Osteocyte (in vitro differentiated cells): ENCODE results near the gene RASD1. TPM values are rescaled to one million over a fixed set of nuclear protein-coding genes. Genes with fewer than 3 reads are reported as not detected.
A peak's percentile ranks its signal among the peaks of the same experiment; 100 is the strongest.

Experiments used
- DNase-seq: peaks from one replicate; pipeline ENCODE4 v3.0.0; 2021; ENCODE audit warnings: mixed read lengths; ENCODE audit not compliant: unreplicated experiment; ENCODE audit errors: extremely low spot score
- H3K27ac Mint-ChIP-seq: one replicate; pipeline ENCODE4 v1.8.0; 2021; ENCODE audit warnings: mild to moderate bottlenecking, mixed read lengths; ENCODE audit not compliant: unreplicated experiment
- H3K27me3 Mint-ChIP-seq: one replicate; pipeline ENCODE4 v1.8.0; 2021; ENCODE audit warnings: mixed read lengths; ENCODE audit not compliant: unreplicated experiment
- H3K36me3 Mint-ChIP-seq: one replicate; pipeline ENCODE4 v1.8.0; 2021; ENCODE audit warnings: mixed read lengths; ENCODE audit not compliant: unreplicated experiment
- H3K4me1 Mint-ChIP-seq: one replicate; pipeline ENCODE4 v1.8.0; 2021; ENCODE audit warnings: mixed read lengths; ENCODE audit not compliant: unreplicated experiment
- H3K4me3 Mint-ChIP-seq: one replicate; pipeline ENCODE4 v1.8.0; 2021; ENCODE audit warnings: mild to moderate bottlenecking, moderate library complexity, mixed read lengths; ENCODE audit not compliant: unreplicated experiment
- H3K9me3 Mint-ChIP-seq: one replicate; pipeline ENCODE4 v1.8.0; 2021; ENCODE audit warnings: mixed read lengths; ENCODE audit not compliant: unreplicated experiment
- CTCF ChIP-seq: fragments of 200-600 bp; sonication (generic); IDR thresholded peaks from 2 replicates; pipeline ENCODE4 v1.5.0; 2021; ENCODE audit warnings: antibody characterized with exemption, mild to moderate bottlenecking, moderate library complexity
- long read RNA-seq: library from polyadenylated mRNA; unstranded; transcript quantifications from one replicate; pipeline ENCODE4 v2.0.0, GENCODE V29; 2021
- total RNA-seq: library from RNA; stranded (reverse); gene quantifications from 2 replicates; pipeline ENCODE4 v1.2.1, GENCODE V29; 2021

The RASD1 gene
- total RNA-seq = 1.2 and 1.6 TPM in 2 replicates
- long read RNA-seq = 0 reads

DNA sequence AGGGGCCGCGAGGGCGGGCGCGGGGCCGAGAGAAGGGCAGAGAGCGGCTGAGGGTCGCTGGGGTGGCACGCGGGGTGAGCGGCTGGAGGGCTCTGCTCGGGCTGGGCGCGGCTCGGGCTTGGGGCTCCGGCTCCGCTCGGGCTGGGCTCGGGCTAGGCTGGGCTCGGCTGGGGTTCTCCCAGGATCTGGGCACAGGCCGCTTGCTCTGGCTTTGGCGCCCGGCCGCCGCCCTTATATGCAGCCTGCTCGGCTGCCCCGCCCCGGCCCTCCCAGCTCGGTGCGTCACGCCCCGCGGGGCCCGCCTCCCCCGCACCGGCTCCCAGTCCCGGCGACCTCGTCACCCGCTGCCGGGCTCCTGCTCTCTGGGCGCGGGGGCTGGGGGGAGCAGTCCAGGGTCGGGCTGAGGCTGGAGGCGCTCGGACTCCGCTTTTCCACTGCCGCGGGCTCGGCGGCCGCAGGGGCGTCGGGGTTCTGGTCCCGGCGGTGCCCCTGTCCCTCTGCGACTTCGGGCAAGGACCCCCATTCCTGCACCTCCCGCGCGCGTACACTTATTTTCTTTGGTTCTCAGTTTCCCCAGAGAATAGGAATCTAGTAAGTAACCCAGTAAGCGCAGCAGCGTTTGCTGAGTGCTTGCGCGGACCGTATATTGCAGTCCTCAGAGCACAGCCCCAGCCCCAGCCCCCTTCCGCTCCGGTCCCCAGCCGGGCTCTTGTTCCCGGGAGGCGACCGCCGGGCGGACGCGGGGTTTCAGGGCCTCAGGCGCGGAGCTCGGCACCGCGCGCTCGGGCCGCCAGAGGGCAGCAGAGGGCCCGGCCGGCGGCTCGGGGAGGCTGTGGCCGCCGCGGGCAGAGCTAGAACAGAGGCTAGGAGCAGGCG, at the start of gene RASD1:
TSS of gene RASD1 (minus strand) at position 207 of the 876 bp plus-strand sequence. CDS start 214 bp downstream, outside the sequence.
- peak; percentile 98 for TF ChIP-seq CTCF
- no peak within 1 kb of the TSS for H3K27ac Mint-ChIP-seq
- peak; percentile 95 for DNase-seq
- peak within 1 kb of the TSS; percentile 66 for H3K4me3 Mint-ChIP-seq
- H3K36me3 Mint-ChIP-seq = peaks cover 10% of the 10 kb centered on the region
- no peaks in the 10 kb centered on the region for H3K9me3 Mint-ChIP-seq
- peaks cover 15% of the 10 kb centered on the region for H3K4me1 Mint-ChIP-seq
- peaks cover 3% of the 10 kb centered on the region for H3K27me3 Mint-ChIP-seq

DNA sequence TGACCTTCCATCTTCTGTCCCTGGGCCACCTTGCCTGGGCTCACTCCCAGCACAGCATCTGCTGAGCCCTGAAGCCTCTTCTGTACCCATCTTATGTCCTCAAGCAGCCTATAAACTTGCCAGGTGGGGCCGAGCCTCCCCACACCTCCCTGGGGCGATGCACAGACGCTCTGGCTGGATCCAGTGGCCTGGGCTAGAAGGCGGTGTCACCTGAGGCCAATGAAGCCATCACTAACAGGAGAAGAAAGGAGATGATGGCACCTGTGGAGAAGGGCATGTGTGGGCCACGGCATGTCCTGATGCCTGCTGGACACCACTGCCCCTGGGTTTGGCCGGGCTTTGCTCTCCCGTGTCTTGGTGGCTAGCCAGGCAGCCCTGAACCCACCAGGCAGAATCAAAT, 49.8 kb upstream of the RASD1 start:
- no peak for TF ChIP-seq CTCF
- no peaks in the 10 kb centered on the region for H3K36me3 Mint-ChIP-seq
- H3K27me3 Mint-ChIP-seq = no peaks in the 10 kb centered on the region
- no peak overlapping the region for H3K27ac Mint-ChIP-seq
- H3K4me1 Mint-ChIP-seq = peaks cover 11% of the 10 kb centered on the region
- DNase-seq = no peak
- no peaks in the 10 kb centered on the region for H3K9me3 Mint-ChIP-seq
- H3K4me3 Mint-ChIP-seq = no peak overlapping the region

DNA sequence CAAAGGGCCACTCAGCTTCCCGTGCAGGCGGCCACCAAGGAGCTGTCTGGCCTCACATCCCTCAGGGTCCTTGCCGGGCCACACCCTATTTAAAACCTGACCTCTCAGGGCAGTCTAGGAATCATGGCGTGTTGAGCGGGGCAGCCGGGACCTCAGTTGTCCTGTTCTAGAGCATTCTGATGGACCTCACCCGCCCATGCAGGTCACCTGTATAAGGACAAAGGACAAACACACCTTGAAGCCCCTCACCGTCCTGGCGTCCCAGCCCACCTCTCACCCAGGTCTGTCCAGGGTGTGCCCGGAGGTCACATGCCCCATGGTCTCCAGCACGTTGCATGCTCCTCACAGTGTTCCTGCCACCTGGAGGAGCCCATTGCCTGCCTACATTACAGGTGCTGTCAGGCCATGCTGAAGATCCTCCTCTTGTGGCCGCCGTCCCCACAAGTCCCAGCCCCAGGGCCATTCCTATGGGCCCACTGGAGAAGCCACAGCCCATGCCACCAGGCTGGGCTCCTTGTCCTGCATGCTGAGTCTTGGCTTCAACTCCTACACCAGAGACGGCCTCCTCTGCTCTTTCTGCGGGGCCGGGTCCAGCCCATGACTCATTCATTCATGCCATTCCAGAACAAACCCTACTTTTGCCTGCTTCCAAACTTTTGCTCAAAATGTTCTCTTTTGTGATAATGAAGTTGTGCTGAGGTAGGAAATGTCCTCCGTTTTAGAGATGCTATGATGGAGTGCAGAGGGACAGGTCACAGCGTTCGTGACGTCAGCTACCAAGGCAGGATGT, 49.0 kb upstream of the RASD1 start:
- no peak for DNase-seq
- Mint-ChIP-seq H3K4me3 (no peak overlapping the region), H3K36me3 (no peaks in the 10 kb centered on the region), H3K4me1 (peaks cover 11% of the 10 kb centered on the region), H3K9me3 (no peaks in the 10 kb centered on the region), H3K27ac (no peak overlapping the region), H3K27me3 (no peaks in the 10 kb centered on the region)
- TF ChIP-seq CTCF = no peak

DNA sequence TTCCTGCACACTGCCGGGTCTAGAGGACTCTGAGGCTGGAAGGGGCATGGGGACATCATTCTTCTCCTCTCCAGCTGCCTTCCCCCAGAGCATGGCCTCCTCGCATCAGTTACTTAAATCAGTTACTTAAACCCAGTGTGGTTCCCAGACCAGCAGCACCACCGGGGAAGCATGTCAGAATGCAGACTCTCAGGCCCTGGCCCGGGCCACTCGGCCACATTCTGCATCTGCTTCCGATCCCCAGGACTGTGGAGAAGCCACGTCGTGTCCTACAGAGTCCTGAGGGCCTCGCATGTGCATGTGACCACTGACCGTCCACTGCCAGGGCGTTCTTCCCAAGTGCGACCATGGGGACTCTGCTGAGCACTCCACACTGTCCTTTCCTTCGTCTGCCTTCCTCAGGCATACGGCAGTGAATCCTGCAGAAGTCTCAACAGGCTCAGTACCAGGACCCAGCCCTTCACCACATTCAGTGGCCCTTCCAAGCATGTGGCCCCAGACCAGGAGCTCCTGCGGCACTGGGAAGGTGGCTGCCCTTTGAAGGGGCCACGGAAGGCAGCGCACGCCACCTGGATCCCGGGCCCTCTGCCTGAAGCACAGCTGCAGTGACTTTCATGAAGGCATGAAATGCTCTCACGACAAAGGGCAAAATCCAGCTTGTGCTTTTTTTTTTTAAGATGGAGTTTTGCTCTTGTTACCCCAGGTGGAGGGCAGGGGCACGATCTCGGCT, 46.9 kb upstream of the RASD1 start:
- Mint-ChIP-seq H3K27ac (no peak overlapping the region), H3K4me3 (no peak overlapping the region), H3K27me3 (no peaks in the 10 kb centered on the region), H3K9me3 (no peaks in the 10 kb centered on the region), H3K36me3 (no peaks in the 10 kb centered on the region), H3K4me1 (peaks cover 11% of the 10 kb centered on the region)
- DNase-seq = no peak
- TF ChIP-seq CTCF = no peak
